Loucy (cell line): ENCODE data around the gene MAPK6.

Source experiments
- EZH2phosphoT487 ChIP-seq: fragments of 200-600 bp; IDR thresholded peaks from 2 replicates; pipeline ENCODE4 v1.6.1; 2018; ENCODE audit warnings: antibody characterized with exemption, mild to moderate bottlenecking, moderate library complexity, borderline replicate concordance
- TF ChIP-seq, protein P1 (sequence below): fragments of 200-600 bp; sonication (generic); conservative IDR thresholded peaks from 2 replicates; pipeline ENCODE4 v1.5.1; 2014; ENCODE audit warnings: mild to moderate bottlenecking, antibody characterized with exemption, low read length

DNA sequence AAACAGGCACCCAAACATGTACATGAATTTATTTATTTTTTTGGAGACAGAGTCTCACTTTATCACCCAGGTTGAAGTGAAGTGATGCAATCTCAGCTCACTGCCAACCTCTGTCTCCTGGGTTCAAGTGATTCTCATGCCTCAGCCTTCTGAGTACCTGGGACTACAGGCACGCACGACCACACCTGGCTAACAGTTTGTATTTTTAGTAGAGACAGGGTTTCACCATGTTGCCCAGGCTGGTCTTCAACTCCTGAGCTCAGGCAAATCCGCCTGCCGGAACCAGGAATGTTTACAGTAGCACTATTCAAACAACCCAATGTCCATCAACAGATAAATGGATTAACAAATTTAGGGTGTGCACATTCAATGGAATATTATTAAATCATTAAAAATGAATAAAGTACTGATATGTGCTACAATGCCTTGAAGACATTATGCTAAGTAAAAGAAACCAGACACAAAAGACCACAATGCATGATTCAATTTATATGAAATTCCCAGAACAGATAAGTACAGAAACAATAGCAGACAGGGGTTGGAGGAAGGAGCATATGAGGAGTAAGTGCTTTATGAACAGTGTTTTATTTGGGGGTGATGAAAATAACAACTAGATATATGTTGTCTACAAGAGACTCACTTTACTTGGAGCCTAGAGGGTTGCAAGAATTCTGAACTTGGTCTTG, 48.7 kb upstream of the MAPK6 start:
- TF ChIP-seq EZH2phosphoT487, result no peak
- TF ChIP-seq, protein P1, sequence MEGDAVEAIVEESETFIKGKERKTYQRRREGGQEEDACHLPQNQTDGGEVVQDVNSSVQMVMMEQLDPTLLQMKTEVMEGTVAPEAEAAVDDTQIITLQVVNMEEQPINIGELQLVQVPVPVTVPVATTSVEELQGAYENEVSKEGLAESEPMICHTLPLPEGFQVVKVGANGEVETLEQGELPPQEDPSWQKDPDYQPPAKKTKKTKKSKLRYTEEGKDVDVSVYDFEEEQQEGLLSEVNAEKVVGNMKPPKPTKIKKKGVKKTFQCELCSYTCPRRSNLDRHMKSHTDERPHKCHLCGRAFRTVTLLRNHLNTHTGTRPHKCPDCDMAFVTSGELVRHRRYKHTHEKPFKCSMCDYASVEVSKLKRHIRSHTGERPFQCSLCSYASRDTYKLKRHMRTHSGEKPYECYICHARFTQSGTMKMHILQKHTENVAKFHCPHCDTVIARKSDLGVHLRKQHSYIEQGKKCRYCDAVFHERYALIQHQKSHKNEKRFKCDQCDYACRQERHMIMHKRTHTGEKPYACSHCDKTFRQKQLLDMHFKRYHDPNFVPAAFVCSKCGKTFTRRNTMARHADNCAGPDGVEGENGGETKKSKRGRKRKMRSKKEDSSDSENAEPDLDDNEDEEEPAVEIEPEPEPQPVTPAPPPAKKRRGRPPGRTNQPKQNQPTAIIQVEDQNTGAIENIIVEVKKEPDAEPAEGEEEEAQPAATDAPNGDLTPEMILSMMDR, result no peak
